Measurements from ENCODE around the gene TREM1. TPM values are rescaled to one million over a fixed set of nuclear protein-coding genes. Genes with fewer than 3 reads are reported as not detected.
"Not testable (repeated sequence)": the region's sequence is repeated elsewhere in the genome, so short reads cannot be mapped to it uniquely, and the experiment has no call there.

Gene TREM1
- total RNA-seq, 1 donor from 2014 or later: not detected

GRCh38 chr6:41262401-41262800 lies 24.1 kb downstream of the TREM1 start:
- no peak for DNase-seq
- intact Hi-C loops (cut with micrococcal nuclease): no loop called here
- Mint-ChIP-seq H3K4me1 (no peaks in the 10 kb centered on the region), H3K27ac (no peak overlapping the region), H3K27me3 (peaks cover 15% of the 10 kb centered on the region), H3K9me3 (peaks cover 23% of the 10 kb centered on the region), H3K4me3 (no peak overlapping the region), H3K36me3 (ENCODE audit: low read depth) (peaks cover 2% of the 10 kb centered on the region)

DNA sequence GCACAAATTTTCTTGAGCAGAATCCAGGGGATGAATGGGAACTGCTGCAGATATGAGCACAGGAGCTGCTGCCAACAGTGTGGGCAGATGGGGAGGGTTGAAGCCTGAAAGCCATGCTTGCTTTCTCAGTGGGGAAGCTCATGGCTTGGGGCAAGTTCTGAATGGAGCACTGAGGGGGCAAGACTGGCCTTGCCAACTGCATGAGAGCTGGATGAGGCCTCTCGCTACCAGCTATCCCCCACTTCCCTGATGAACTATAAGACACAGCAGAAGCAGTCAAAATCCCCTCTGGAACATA lies 28.3 kb downstream of the TREM1 start:
- H3K9me3 Mint-ChIP-seq: peaks cover 15% of the 10 kb centered on the region
- DNase-seq: no peak
- H3K4me3 Mint-ChIP-seq: no peak overlapping the region
- peaks cover 2% of the 10 kb centered on the region for H3K36me3 Mint-ChIP-seq (ENCODE audit: low read depth)
- H3K4me1 Mint-ChIP-seq: no peaks in the 10 kb centered on the region
- H3K27ac Mint-ChIP-seq: no peak overlapping the region
- intact Hi-C loops (cut with micrococcal nuclease): no loop called here
- peaks cover 12% of the 10 kb centered on the region for H3K27me3 Mint-ChIP-seq

DNA sequence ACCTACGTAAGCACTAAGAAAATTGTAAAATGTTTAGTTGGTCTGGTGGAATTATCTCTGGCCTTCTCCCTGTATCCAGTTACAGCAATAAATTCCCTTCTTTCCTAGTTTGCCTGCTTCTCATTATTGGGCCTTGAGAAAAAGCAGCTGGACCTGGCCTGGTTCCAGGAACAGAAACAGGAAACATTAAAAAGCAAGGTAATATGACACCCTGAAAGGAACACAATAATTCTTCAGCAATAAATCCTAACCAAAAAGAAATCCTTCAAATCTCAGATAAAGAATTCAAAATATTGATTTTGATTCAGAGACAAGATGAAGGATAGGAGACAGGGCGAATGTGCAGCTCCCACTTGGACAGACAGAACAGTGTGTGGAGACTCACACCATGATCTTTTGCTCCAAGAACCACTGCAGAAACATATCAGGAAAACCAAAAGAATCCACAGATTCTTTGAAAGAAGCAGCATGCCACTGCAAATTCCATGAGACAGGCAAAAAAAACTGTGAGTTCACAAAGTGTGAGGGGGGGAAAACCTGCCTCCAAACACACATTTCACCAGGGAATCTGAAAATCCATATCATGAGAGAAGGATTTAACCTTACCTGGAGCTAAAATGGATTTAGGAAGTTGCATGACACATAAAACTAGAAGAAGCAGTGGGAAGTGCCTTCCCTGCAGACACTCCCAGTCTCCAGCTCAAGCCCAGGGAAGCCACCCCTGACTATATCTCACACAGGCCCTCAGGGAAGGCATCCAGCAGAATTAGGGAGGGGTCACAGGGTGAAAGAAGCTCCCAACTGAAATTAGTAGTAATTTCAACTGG lies 28.9 kb downstream of the TREM1 start:
- H3K27ac Mint-ChIP-seq: no peak overlapping the region
- peaks cover 14% of the 10 kb centered on the region for H3K9me3 Mint-ChIP-seq

DNA sequence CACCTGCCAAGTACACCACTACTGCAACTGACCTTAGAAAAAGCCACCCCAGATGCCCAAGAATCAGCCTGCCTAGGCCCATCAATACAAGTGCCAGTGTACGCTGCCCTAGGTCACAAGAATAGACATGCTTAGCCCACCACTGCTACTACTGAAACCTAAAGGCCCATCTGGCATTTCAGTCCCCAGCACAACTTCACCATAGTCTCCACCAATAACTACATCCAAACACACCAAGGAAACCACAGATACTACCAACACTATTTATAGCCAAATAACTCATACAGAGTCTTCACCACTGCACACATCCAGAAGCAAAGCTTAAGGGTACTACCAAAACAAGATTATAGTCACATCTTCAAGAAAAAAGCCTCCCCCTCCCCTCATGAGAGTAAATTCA lies 30.1 kb downstream of the TREM1 start:
- Mint-ChIP-seq H3K27ac (no peak overlapping the region), H3K36me3 (ENCODE audit: low read depth) (peaks cover 2% of the 10 kb centered on the region), H3K9me3 (peaks cover 7% of the 10 kb centered on the region)

More for the DNA sequence above, 28.9 kb downstream of the TREM1 start:
- Mint-ChIP-seq H3K4me3 (no peak overlapping the region), H3K4me1 (no peaks in the 10 kb centered on the region), H3K27me3 (peaks cover 14% of the 10 kb centered on the region), H3K36me3 (ENCODE audit: low read depth) (peaks cover 2% of the 10 kb centered on the region)
- intact Hi-C loops (cut with micrococcal nuclease): no loop called here
- no peak for DNase-seq

DNA sequence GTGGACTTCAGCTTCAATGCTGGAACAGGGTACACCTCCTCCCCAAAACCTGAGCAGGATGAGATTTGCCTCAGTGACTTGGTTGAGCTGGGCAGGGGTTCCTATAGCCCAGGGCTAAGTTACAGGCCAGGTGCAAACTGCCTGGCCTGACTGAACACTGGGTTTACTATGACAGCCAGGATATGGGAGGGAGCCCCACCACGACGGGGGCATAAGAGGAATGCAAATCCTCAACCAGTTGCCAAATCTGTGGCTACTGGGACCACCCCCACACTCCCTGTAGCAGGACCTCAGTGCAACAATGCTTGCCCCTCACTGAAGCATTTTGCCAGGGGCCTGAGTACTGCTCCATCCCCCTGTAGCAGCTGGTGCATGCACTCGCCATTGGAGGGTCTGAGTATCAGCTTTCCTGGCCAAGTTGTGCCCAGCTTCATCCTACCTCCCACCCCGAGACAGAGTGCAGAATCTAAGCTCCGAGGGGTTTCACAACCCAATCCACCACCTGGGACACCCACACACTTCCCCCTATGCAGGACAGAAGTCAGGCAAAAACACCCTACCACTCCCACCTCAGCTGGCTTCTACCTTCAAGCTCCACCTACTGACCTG lies 30.7 kb downstream of the TREM1 start:
- peaks cover 2% of the 10 kb centered on the region for H3K36me3 Mint-ChIP-seq (ENCODE audit: low read depth)
- intact Hi-C loops (cut with micrococcal nuclease): no loop called here
- H3K9me3 Mint-ChIP-seq: peaks cover 7% of the 10 kb centered on the region
- no peak overlapping the region for H3K4me3 Mint-ChIP-seq
- H3K27me3 Mint-ChIP-seq: peaks cover 20% of the 10 kb centered on the region
- no peaks in the 10 kb centered on the region for H3K4me1 Mint-ChIP-seq
- DNase-seq: no peak
- H3K27ac Mint-ChIP-seq: no peak overlapping the region

More for the DNA sequence above, 30.1 kb downstream of the TREM1 start:
- no peaks in the 10 kb centered on the region for H3K4me1 Mint-ChIP-seq
- no peak for DNase-seq
- H3K27me3 Mint-ChIP-seq: peaks cover 20% of the 10 kb centered on the region
- H3K4me3 Mint-ChIP-seq: no peak overlapping the region
- intact Hi-C loops (cut with micrococcal nuclease): no loop called here

- no peak overlapping the region for H3K4me3 Mint-ChIP-seq
- H3K36me3 Mint-ChIP-seq (ENCODE audit: low read depth): peaks cover 2% of the 10 kb centered on the region
- peaks cover 6% of the 10 kb centered on the region for H3K9me3 Mint-ChIP-seq
- peaks cover 19% of the 10 kb centered on the region for H3K27me3 Mint-ChIP-seq
- no peak overlapping the region for H3K27ac Mint-ChIP-seq
- intact Hi-C loops (cut with micrococcal nuclease): no loop called here
- DNase-seq: no peak
- no peaks in the 10 kb centered on the region for H3K4me1 Mint-ChIP-seq
These were observed 31.4 kb downstream of the TREM1 start for GRCh38 chr6:41255110-41255509.

DNA sequence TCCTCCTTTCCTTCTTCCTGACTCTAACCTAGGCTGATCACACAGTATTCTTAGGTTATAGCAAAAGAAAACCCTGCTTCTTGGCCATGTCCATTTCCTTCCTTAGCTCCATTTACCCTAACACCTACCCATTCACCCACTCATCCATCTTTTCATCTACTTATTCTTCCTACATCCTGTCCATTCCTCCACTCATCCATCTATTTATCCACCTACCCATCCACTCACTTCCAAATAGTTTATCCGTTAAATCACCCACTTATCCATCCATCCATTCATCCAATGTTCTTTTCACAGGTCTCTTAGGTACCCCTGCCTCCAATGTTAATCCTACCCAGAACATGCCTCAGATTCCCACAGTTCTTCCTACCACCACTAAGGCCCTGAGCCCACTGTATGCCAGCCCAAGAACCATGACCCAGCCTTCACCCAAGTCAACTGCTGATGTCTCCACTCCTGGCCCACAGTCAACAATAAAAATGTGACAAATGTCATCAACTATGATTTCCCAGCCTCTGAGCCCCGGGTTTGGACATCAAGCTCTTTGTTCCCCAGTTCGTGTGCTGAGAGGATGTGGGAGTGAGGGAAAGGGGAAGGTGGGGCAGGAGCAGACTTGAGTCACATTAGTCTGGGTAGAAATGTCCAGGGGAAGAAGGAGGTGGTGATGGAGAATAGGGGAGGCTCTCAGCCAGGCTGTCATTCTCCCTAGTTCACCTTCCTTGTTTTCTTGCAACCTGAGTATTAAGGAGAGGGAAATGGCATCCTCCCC lies 33.9 kb downstream of the TREM1 start:
- Mint-ChIP-seq H3K27me3 (peaks cover 12% of the 10 kb centered on the region), H3K36me3 (ENCODE audit: low read depth) (no peaks in the 10 kb centered on the region), H3K4me3 (no peak overlapping the region), H3K27ac (no peak overlapping the region), H3K4me1 (no peaks in the 10 kb centered on the region), H3K9me3 (no peaks in the 10 kb centered on the region)
- no peak for DNase-seq
- intact Hi-C loops (cut with micrococcal nuclease): no loop called here

DNA sequence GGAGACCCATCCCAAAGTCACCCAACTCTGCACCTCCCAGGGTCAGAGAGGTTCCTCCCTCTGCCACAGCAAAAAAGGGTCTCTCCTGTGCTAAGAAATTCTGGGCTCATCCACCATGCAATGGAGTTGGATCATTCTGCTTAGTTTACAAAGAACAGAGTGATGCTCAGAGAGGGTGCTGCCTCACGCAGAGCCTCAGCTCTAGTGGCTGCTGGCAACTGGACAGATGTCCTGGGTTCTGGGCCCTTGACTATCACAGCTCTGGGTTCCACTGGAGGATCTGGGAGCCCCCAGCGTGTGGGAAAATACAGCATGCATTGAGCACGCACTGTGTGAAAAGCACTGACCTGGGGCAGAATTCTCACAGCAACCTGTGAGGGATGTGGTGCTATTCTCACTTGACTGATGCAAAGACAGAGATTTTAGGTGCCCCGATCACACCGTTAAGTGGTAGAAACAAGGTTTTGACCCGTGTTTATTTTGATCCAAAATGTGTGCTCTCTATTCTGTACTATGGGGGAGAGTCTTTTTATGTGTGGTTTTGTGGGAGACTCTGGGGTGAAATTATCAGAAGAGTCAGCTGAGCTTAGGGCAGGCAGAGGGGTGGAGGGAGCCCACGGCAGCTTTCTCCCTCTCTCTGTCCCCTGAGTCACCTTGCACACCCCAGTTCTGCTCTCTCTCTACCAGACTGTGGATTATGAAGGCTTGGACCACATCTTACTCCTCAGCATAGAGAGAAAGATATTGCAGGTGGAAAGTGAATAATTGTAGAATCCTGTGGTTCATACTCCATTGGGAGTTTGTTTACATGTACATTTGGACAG lies 38.4 kb downstream of the TREM1 start:
- Mint-ChIP-seq H3K27ac (no peak overlapping the region), H3K9me3 (peaks cover 7% of the 10 kb centered on the region), H3K27me3 (peaks cover 23% of the 10 kb centered on the region), H3K4me3 (no peak overlapping the region), H3K36me3 (ENCODE audit: low read depth) (no peaks in the 10 kb centered on the region), H3K4me1 (no peaks in the 10 kb centered on the region)
- DNase-seq: no peak
- intact Hi-C loops (cut with micrococcal nuclease): no loop called here

GRCh38 chr6:41247288-41247865 lies 39.1 kb downstream of the TREM1 start:
- H3K4me1 Mint-ChIP-seq: no peaks in the 10 kb centered on the region
- peaks cover 7% of the 10 kb centered on the region for H3K9me3 Mint-ChIP-seq
- H3K27me3 Mint-ChIP-seq: peaks cover 25% of the 10 kb centered on the region
- no peak overlapping the region for H3K27ac Mint-ChIP-seq
- no peaks in the 10 kb centered on the region for H3K36me3 Mint-ChIP-seq (ENCODE audit: low read depth)
- intact Hi-C loops (cut with micrococcal nuclease): no loop called here
- H3K4me3 Mint-ChIP-seq: no peak overlapping the region
- no peak for DNase-seq

DNA sequence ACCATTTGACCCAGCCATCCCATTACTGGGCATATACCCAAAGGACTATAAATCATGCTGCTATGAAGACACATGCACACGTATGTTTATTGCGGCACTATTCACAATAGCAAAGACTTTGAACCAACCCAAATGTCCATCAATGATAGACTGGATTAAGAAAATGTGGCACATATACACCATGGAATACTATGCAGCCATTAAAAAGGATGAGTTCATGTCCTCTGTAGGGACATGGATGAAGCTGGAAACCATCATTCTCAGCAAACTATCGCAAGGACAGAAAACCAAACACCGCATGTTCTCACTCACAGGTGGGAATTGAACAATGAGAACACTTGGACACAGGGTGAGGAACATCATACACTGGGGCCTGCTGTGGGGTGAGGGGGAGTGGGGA lies 40.0 kb downstream of the TREM1 start:
- intact Hi-C loops (cut with micrococcal nuclease); H3K9me3 Mint-ChIP-seq; H3K4me1 Mint-ChIP-seq; H3K4me3 Mint-ChIP-seq; H3K27ac Mint-ChIP-seq; DNase-seq; H3K36me3 Mint-ChIP-seq (ENCODE audit: low read depth): not testable (repeated sequence)
- peaks cover 27% of the 10 kb centered on the region for H3K27me3 Mint-ChIP-seq

DNA sequence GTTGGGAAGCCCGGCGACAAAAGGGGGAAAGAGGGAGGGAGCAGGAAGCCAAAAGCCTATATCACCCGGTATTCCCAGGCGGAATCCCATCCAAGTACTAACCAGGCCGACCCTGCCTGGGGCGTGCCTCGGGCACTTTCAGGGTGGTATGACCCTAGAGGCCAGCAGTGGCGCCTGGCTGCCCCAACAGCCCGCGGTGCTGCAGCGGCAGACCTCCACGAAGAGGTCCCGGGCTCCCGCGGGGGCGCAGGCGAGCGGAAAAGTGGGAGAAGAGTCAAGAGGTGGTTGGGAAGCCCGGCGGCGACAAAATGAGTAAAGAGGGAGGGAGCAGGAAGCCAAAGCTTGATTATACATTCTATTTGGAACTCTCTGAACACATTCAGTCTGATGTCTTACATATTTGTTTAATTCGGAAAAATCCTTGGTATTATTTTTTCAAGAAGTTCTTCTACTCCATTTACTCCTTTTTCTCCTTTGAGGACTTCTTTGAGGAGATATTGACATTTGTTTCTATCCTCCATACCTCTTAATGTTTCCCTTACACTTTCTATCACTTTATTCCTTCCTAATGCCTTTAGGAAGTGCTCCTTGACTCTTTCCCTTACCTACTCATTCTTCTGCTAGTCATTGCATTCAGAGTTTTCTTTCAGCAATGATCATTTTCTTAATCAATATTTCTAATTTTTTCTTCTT lies 46.9 kb downstream of the TREM1 start:
- intact Hi-C loops (cut with micrococcal nuclease): no loop called here
- Mint-ChIP-seq H3K27me3 (peaks cover 60% of the 10 kb centered on the region), H3K4me3 (no peak overlapping the region)

GRCh38 chr6:41237128-41237527 lies 49.4 kb downstream of the TREM1 start:
- no peaks in the 10 kb centered on the region for H3K9me3 Mint-ChIP-seq
- H3K27ac Mint-ChIP-seq: no peak overlapping the region
- no peaks in the 10 kb centered on the region for H3K4me1 Mint-ChIP-seq
- H3K27me3 Mint-ChIP-seq: peaks cover 51% of the 10 kb centered on the region
- DNase-seq: no peak
- no peaks in the 10 kb centered on the region for H3K36me3 Mint-ChIP-seq (ENCODE audit: low read depth)
- no peak overlapping the region for H3K4me3 Mint-ChIP-seq
- intact Hi-C loops (cut with micrococcal nuclease): no loop called here

More for the DNA sequence above, 46.9 kb downstream of the TREM1 start:
- H3K4me1 Mint-ChIP-seq: no peaks in the 10 kb centered on the region
- H3K27ac Mint-ChIP-seq: no peak overlapping the region
- no peaks in the 10 kb centered on the region for H3K9me3 Mint-ChIP-seq
- no peaks in the 10 kb centered on the region for H3K36me3 Mint-ChIP-seq (ENCODE audit: low read depth)
- DNase-seq: no peak

- Mint-ChIP-seq H3K9me3 (no peaks in the 10 kb centered on the region), H3K36me3 (ENCODE audit: low read depth) (no peaks in the 10 kb centered on the region), H3K27me3 (peaks cover 52% of the 10 kb centered on the region), H3K4me3 (no peak overlapping the region), H3K4me1 (no peaks in the 10 kb centered on the region), H3K27ac (no peak overlapping the region)
- intact Hi-C loops (cut with micrococcal nuclease): no loop called here
- no peak for DNase-seq
These were observed 50.2 kb downstream of the TREM1 start for GRCh38 chr6:41236276-41236675.
